Loucy (cell line): Measurements from ENCODE around the gene ZCCHC3.
"Not testable (repeated sequence)": the region's sequence is repeated elsewhere in the genome, so short reads cannot be mapped to it uniquely, and the experiment has no call there.

Experiments
- H2AFZ ChIP-seq: fragments of 200-600 bp; sonication (generic); 2 replicates; pipeline ENCODE4 v1.6.0; 2016; ENCODE audit warnings: antibody characterized with exemption, mild to moderate bottlenecking, low read length, moderate library complexity
- H3F3A ChIP-seq: fragments of 200-600 bp; 2 replicates; pipeline ENCODE4 v1.6.0; 2016; ENCODE audit warnings: antibody characterized with exemption, low read depth, mild to moderate bottlenecking
- H3K27me3 ChIP-seq: fragments of 200-600 bp; sonication (generic); 2 replicates; pipeline ENCODE4 v1.6.1; 2014; ENCODE audit warnings: low read length, mild to moderate bottlenecking; ENCODE audit not compliant: insufficient read depth, poor library complexity, severe bottlenecking
- H3K36me3 ChIP-seq: fragments of 200-600 bp; sonication (generic); 2 replicates; pipeline ENCODE4 v1.6.1; 2016; ENCODE audit warnings: low read length; ENCODE audit not compliant: insufficient read depth
- H3K4me1 ChIP-seq: fragments of 200-600 bp; sonication (generic); 2 replicates; pipeline ENCODE4 v1.5.1; 2014; ENCODE audit warnings: low read length, mild to moderate bottlenecking; ENCODE audit not compliant: insufficient read depth, poor library complexity, severe bottlenecking
- H3K4me2 ChIP-seq: fragments of 200-600 bp; sonication (generic); 2 replicates; pipeline ENCODE4 v1.6.0; 2014; ENCODE audit warnings: antibody characterized with exemption, low read length, low read depth, mild to moderate bottlenecking; ENCODE audit not compliant: poor library complexity, severe bottlenecking
- H3K4me3 ChIP-seq: fragments of 200-600 bp; sonication (generic); 2 replicates; pipeline ENCODE4 v1.5.1; 2014; ENCODE audit warnings: low read length, mild to moderate bottlenecking, mixed read lengths; ENCODE audit not compliant: poor library complexity, severe bottlenecking
- H3K79me2 ChIP-seq: fragments of 200-600 bp; sonication (generic); 2 replicates; pipeline ENCODE4 v1.6.1; 2014; ENCODE audit warnings: low read length; ENCODE audit not compliant: insufficient read depth
- H3K9ac ChIP-seq: fragments of 200-600 bp; sonication (generic); 2 replicates; pipeline ENCODE4 v1.6.0; 2014; ENCODE audit warnings: mild to moderate bottlenecking, low read depth, low read length, moderate library complexity; ENCODE audit not compliant: poor library complexity, severe bottlenecking
- H3K9me2 ChIP-seq: fragments of 200-600 bp; sonication (generic); replicated peaks from 2 replicates; pipeline ENCODE4 v1.6.1; 2016; ENCODE audit warnings: low read depth, low read length, mixed read lengths
- H3K9me3 ChIP-seq: fragments of 200-600 bp; sonication (generic); 2 replicates; pipeline ENCODE4 v1.6.1; 2014; ENCODE audit warnings: mild to moderate bottlenecking, antibody characterized with exemption, low read length, low read depth; ENCODE audit not compliant: insufficient read depth
- H4K20me1 ChIP-seq: fragments of 200-600 bp; sonication (generic); 2 replicates; pipeline ENCODE4 v1.6.0; 2014; ENCODE audit warnings: antibody characterized with exemption, low read length, mild to moderate bottlenecking; ENCODE audit not compliant: insufficient read depth, poor library complexity, severe bottlenecking
- CTCF ChIP-seq: fragments of 200-600 bp; sonication (generic); conservative IDR thresholded peaks from 2 replicates; pipeline ENCODE4 v1.5.1; 2014; ENCODE audit warnings: mild to moderate bottlenecking, antibody characterized with exemption, low read length
- EZH2phosphoT487 ChIP-seq: fragments of 200-600 bp; IDR thresholded peaks from 2 replicates; pipeline ENCODE4 v1.6.1; 2018; ENCODE audit warnings: antibody characterized with exemption, mild to moderate bottlenecking, moderate library complexity, borderline replicate concordance

ZCCHC3 gene

GRCh38 chr20:297098-297924, at the start of gene ZCCHC3:
ZCCHC3 (plus strand) TSS chr20:297570; CDS start chr20:297587, 17 bp downstream.
- TF ChIP-seq CTCF: no peak; the same call in 1 of the 2 replicates
- no peak for TF ChIP-seq EZH2phosphoT487
- Histone ChIP-seq H3K4me2 (peak within 1 kb of the TSS; percentile 90), H3K4me1 (peaks cover 36% of the 10 kb centered on the region), H3K9me3 (no peaks in the 10 kb centered on the region), H3K9ac (peak within 1 kb of the TSS; percentile 93), H4K20me1 (peaks cover 27% of the 10 kb centered on the region), H3K79me2 (peaks cover 49% of the 10 kb centered on the region), H2AFZ (peak within 1 kb of the TSS; percentile 85), H3K4me3 (peak within 1 kb of the TSS; percentile 85), H3K36me3 (no peaks in the 10 kb centered on the region), H3F3A (no peaks in the 10 kb centered on the region; the same call in 1 of the 2 replicates), H3K27me3 (no peaks in the 10 kb centered on the region), H3K9me2 (no peaks in the 10 kb centered on the region)

- no peak overlapping the region for H3K9ac ChIP-seq
- no peaks in the 10 kb centered on the region for H3F3A ChIP-seq
- no peaks in the 10 kb centered on the region for H3K36me3 ChIP-seq
- H3K4me3 ChIP-seq: peak overlapping the region; percentile 25
- H3K9me2 ChIP-seq: no peaks in the 10 kb centered on the region
- H3K4me2 ChIP-seq: peak overlapping the region; percentile 46
- H2AFZ ChIP-seq: peak overlapping the region; percentile 14; the same call in 1 of the 2 replicates
- peaks cover 25% of the 10 kb centered on the region for H3K4me1 ChIP-seq
- no peaks in the 10 kb centered on the region for H3K9me3 ChIP-seq
- H4K20me1 ChIP-seq: no peaks in the 10 kb centered on the region
- H3K79me2 ChIP-seq: no peaks in the 10 kb centered on the region
- H3K27me3 ChIP-seq: no peaks in the 10 kb centered on the region
- no peak for TF ChIP-seq EZH2phosphoT487
These were observed 46.0 kb upstream of the ZCCHC3 start for GRCh38 chr20:251354-251753.

GRCh38 chr20:252801-253200, 44.6 kb upstream of the ZCCHC3 start:
- Histone ChIP-seq H2AFZ (no peak overlapping the region), H3K79me2 (no peaks in the 10 kb centered on the region), H3K4me3 (no peak overlapping the region), H3K9ac (no peak overlapping the region), H3K27me3 (no peaks in the 10 kb centered on the region), H3K9me3 (no peaks in the 10 kb centered on the region), H3K4me1 (peaks cover 25% of the 10 kb centered on the region), H3K9me2 (no peaks in the 10 kb centered on the region), H3K36me3 (no peaks in the 10 kb centered on the region), H4K20me1 (no peaks in the 10 kb centered on the region), H3K4me2 (no peak overlapping the region), H3F3A (no peaks in the 10 kb centered on the region)
- TF ChIP-seq CTCF: no peak
- no peak for TF ChIP-seq EZH2phosphoT487

GRCh38 chr20:253447-253846, 43.9 kb upstream of the ZCCHC3 start:
- H3K9me2 ChIP-seq, H3K9me3 ChIP-seq, H2AFZ ChIP-seq, H3K9ac ChIP-seq, H4K20me1 ChIP-seq, H3K4me2 ChIP-seq, H3K79me2 ChIP-seq, H3K36me3 ChIP-seq, H3K4me3 ChIP-seq, H3F3A ChIP-seq, H3K27me3 ChIP-seq: not testable (repeated sequence)
- H3K4me1 ChIP-seq: peaks cover 30% of the 10 kb centered on the region
